NCI-H1105 (cell line): ENCODE measurements around the gene KCNIP1.

Experiments
- DNase-seq: peaks from one replicate; lab custom pipeline; 2025; lab: John Stamatoyannopoulos, UW

The KCNIP1 gene

GRCh38 chr5:170483701-170484458, 19.9 kb upstream of the KCNIP1 start:
- no peak for DNase-seq

DNA sequence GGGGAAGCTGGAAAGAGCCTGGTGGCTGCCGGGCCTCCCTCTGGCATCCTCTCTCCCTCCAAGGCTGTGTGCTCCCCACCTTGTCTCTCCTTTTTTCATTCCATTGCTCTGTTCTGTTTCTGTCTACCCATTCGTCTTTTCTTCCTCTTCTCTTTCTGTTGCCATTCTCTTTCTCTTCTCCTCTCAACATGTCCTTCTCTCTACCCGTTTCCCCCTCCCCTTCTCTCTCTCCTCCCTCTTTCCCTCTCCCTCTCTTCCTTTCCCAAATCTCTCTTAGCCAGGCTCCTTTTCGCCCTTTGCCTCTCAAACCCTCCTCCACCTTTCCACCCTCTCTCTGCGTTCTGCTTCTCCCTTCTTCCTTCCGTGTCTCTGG, 19.4 kb upstream of the KCNIP1 start:
- no peak for DNase-seq

DNA sequence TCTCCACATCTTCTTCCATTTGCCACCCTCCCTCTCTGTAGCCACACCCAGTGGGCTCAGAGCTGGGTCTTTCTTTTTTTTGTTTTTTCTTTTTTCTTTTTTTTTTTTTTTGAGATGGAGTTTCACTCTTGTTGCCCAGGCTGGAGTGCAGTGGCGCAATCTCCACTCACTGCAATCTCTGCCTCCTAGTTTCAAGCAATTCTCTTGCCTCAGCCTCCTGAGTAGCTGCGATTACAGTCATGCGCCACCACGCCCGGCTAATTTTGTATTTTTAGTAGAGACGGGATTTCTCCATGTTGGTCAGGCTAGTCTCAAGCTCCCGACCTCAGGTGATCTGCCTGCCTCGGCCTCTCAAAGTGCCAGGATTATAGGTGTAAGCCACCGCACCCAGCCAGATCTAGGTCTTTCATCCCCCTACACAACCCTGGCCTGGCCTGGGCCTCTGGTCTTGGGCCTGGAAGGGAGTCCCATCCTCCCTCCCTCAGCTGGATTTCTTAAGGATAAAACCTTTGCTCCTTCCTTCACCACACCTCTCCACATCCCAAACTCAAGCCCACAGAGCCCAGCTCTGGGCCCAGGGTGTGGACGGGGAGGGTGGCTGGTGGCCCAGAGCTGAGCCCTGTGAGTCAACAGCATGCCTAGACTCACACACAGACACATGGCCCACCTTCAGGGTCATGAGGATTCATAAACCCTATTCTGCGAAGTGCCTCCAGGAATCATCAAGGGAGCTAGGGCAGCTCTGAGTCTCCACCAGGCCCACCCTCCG, 18.8 kb upstream of the KCNIP1 start:
- no peak for DNase-seq

DNA sequence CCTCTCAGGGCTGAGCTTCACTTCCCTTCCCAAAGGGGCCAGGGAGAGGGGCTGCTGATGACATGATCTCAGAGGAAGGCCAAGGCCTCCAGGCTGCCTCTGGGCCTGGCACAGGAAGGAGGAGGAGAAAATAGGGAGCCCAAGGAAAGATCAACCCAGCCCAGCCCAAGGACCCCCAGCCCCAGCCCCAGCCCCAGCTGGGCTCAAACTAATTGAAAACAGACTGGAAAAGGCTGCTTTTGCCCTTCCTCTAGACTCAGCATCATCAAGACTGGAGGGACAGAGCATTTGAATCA, 18.3 kb upstream of the KCNIP1 start:
- no peak for DNase-seq

DNA sequence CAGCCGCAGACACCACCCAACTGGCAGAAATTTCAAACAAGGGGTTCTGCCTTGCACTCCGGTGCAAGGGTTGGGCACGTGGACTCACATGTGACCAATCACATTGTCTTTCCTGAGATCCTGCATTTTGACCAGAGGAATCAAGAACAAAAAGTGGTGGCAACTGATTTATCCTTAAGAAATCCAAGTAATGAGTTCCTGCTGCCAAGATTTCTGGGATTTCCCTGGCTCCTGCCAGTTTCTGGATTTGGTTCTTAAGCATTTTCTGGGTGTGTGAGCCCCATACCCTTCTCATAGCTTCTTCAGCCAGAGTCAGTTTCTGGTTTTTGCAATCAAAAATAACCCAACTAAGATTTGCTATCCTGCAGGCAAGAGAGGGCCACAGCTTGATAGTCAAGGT, 17.4 kb upstream of the KCNIP1 start:
- no peak for DNase-seq

DNA sequence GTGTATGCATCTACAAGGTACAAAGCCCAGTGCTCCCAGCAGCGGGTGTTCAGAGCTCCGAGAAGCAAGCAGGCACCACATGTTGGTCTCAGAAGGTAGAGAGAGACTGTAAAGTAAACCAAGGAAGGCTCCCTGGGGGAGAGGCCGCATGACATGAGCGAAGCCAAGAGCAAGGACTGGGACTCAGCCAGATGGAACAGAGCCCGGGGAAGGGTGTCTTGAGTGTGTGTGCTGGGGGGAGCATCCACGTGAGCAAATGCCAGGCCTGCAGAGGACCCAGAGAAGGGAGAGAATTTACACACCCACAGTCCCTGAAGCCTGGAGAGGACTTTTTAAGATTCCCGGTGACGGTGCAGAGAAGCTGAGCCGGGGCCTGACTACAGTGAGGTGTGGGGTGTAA, 15.2 kb upstream of the KCNIP1 start:
- DNase-seq, result no peak

DNA sequence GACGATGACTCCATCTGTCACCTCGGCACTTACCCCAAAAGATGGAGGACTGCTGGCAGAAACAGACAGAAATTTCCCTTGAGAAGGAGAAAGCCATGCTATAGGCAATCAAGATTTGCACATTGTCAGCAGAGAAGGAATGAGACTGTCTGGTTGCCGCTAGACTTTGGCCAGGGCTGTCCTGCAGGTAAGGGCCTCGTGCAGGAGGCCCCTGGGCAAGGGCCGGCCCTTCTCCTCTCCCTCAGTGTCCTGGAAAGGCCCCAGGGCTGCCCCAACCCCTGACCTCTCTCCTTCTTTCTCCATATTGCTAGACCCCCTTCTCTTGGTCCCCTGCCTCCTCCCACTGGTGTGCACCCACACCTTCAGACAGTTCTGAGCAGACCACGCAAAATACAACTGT, 14.6 kb upstream of the KCNIP1 start:
- DNase-seq, result no peak

DNA sequence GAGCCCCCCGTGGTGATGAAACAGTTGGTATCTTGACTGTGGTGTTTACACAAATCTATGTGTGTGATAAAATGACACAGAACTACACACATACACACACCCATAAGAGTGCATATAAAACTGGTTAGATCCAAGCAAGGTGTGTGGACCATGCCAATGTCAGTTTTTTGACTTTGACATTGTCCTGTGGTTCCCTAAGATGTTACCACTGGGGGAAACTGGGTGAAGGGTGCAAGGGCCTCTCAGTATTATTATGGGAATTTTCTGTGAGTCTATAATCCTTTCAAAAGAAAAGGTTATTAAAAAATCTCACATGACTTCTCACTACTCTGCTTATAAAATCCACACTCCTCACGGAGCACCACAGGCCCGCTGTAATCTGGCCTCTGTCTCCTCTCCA, 13.4 kb upstream of the KCNIP1 start:
- no peak for DNase-seq

- DNase-seq, result no peak
These were observed 12.3 kb upstream of the KCNIP1 start for GRCh38 chr5:170491479-170491878.

- DNase-seq, result no peak
These were observed 10.6 kb upstream of the KCNIP1 start for GRCh38 chr5:170493028-170493820.

- no peak for DNase-seq
These were observed 9.8 kb upstream of the KCNIP1 start for GRCh38 chr5:170494041-170494440.

DNA sequence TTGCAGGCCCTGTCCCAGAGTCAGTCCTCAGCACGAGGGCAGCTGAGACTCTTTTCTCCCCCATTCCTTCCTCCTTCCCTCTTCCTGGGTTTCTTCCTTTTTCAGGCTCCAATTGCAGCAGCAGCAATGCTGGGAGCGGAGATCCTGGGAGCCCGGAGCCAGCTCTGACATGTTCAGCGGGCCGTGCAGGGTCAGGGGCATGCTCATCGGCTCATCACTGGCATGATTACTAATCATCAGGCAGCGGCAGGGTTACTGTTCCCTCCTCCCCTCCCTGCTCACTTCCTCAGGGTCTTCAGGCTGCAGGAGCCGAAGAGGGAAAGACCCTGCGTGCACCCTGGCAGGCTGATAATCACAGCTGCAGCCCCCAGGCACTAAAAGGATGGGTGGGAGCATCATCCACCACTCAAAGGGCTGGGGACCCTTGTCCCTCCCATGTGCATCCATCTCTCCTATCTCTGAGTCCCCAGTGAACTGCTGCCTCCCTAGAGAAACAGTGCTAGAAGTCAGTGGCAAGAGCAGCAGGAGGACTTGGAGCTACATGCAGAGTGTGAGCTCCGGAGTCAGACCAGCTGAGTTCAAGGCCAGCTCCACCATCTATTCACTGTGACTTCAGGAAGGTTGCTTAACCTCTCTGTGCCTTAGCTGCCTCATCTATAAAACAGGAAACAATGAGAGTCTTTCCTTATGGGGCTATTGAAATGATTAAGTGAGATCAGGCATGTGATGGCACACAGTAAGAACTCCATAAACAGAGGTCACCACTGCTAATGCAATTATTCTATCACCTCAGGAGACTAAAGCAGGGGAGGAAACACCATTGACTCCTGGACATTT, 7.8 kb upstream of the KCNIP1 start:
- no peak for DNase-seq

- no peak for DNase-seq
These were observed 7.2 kb upstream of the KCNIP1 start for GRCh38 chr5:170496662-170497028.

DNA sequence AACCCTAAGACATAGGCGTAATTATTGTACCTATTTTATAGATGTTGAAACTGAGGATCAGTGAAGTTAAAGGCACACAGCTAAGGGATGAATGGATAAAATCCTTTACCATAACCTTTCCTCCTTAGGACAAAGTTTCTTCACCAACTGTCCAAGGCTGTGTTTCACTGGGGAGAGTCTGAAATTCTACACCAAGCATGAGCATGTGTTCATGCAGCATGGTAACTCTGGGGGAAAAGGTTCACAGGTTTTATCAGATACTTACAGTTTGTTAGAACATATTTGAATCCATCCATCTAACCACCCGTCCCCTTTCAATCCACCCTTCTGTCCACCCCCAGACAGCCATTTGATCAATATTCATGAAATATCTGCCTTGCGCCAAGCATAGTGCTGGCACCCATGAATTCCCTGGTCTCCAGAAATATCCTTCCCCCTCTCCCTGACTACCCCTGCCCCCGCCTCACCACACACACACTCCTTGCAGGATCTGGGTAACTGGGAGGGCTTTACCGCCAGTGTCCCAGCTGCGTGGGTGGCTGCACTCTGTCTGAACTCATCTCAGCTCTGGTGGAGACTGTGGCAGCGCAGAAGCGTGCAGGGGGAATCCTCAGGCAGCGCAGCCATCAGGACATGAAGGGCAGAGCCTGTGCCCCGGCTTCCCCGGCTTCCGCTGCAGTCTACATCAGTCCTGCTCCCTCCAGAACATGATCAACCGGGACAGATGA, 6.3 kb upstream of the KCNIP1 start:
- no peak for DNase-seq

GRCh38 chr5:170498811-170499351, 4.9 kb upstream of the KCNIP1 start:
- DNase-seq, result no peak

DNA sequence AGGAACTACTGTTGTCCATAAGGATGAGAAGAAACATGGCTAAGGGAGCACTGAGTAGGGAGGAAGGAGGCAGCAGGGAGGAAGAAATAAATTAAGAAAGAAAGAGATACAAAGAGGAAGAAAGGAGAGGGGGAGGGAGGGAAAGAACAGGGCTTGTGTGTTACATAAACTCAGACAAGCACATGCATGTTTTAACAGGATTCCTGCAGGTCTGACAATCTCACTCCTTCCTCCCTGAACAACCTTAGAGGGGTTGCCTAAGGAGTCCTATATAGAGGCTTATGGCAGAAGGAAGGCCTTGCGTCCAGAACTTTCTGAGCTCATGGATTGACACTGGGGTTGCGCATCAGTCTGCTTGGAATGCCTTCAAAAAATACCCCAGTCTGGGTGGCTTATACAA, 4.2 kb upstream of the KCNIP1 start:
- no peak for DNase-seq

GRCh38 chr5:170501361-170501760, 2.5 kb upstream of the KCNIP1 start:
- no peak for DNase-seq

- DNase-seq, result no peak
These were observed 1.9 kb upstream of the KCNIP1 start for GRCh38 chr5:170501931-170502330.

GRCh38 chr5:170504616-170505266, 921 bp downstream of the KCNIP1 start:
- no peak for DNase-seq

DNA sequence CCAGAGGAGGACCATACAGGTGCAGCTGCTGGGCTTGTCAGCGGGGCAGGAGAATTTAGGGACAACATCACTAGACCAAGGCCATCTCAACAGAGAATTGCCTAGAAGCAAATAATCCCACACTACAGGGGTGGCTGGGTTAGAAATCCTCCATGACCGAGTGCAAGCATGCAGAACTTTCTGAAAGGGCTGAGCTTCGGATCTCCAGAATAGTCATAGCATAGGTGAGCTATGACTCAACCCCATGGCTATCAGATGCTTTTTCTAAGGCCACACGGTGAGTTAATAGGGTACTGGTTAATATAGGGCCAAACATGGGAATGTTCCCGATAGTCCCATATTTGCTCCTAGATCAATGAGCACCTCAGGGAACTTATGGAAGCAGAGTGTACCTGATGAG, 4.2 kb downstream of the KCNIP1 start:
- DNase-seq, result no peak
